ENCODE results near the gene AIG1. TPM values are rescaled to one million over a fixed set of nuclear protein-coding genes. Genes with fewer than 3 reads are reported as not detected.

AIG1 gene
- total RNA-seq, 2 experiments from 2014 or later: 16.1 to 20.0 TPM

DNA sequence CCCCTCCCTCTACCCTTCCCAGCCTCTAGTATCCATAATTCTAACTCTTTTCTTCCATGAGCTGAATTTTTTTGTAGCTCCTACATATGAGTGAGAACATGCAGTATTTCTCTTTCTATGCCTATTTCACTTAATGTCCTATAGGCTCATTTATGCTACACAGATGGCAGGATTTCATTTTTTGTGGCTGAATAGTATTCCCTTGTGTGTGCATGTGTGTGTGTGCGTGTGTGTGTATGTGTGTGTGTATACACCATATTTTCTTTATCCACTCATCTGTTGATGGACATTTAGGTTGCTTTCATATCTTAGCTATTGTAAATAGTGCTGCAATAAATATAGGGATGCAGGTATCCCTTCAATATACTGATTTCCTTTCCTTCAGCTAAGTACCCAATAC is 288.8 kb downstream of the AIG1 start:
- no peaks in the 10 kb centered on the region for H3K4me1 Mint-ChIP-seq (ENCODE audit: low read depth)
- H3K27ac Mint-ChIP-seq: no peak overlapping the region
- H3K36me3 Mint-ChIP-seq (ENCODE audit: low read depth): peaks cover 4% of the 10 kb centered on the region
- no peak overlapping the region for H3K4me3 Mint-ChIP-seq
- POLR2A ChIA-PET: no interaction called here
- peaks cover 6% of the 10 kb centered on the region for H3K27me3 Mint-ChIP-seq
- no peak for DNase-seq
- TF ChIP-seq CTCF (IDR thresholded peaks at IDR 0.05): no peak
- CTCF ChIA-PET: interaction anchor here (1.5 kb wide), 1 partner anchor 59 kb away, joined by 3 read pairs; no protein-coding TSS in a partner anchor
- intact Hi-C loops (cut with micrococcal nuclease): no loop called here
- ATAC-seq: no peak
- peaks cover 16% of the 10 kb centered on the region for H3K9me3 Mint-ChIP-seq

- H3K9me3 Mint-ChIP-seq: peaks cover 16% of the 10 kb centered on the region
- DNase-seq (no peak), ATAC-seq (no peak)
- H3K4me3 Mint-ChIP-seq: no peak overlapping the region
- H3K27me3 Mint-ChIP-seq: peaks cover 5% of the 10 kb centered on the region
- intact Hi-C loops (cut with micrococcal nuclease): no loop called here
- H3K4me1 Mint-ChIP-seq (ENCODE audit: low read depth): no peaks in the 10 kb centered on the region
- no peak for TF ChIP-seq CTCF (IDR thresholded peaks at IDR 0.05)
- H3K36me3 Mint-ChIP-seq (ENCODE audit: low read depth): peaks cover 4% of the 10 kb centered on the region
- POLR2A ChIA-PET: no interaction called here
- no peak overlapping the region for H3K27ac Mint-ChIP-seq
- CTCF ChIA-PET: no interaction called here
These were observed 295.6 kb downstream of the AIG1 start for GRCh38 chr6:143356101-143356880.

DNA sequence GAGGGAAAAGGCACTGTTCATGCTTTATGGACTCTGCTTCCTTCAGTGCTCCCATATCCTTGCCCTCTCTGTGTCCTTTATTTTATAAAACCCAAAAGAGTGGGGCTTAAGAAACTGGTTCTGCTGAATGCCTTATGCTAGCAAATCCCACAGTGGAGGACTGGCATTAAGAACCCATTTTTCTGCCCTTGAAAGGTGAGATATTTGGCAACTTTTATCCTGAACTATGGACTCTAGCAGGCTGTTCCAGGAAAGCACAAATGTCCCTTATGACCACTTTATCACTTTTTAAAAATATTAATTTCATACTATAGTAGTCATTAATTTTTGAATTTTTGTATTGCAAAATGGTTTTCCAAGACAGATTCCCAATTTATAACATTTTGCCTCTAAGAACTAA is 296.5 kb downstream of the AIG1 start:
- no peak for ATAC-seq
- Mint-ChIP-seq H3K27me3 (peaks cover 2% of the 10 kb centered on the region), H3K4me3 (no peak overlapping the region), H3K9me3 (peaks cover 8% of the 10 kb centered on the region), H3K27ac (no peak overlapping the region), H3K4me1 (ENCODE audit: low read depth) (no peaks in the 10 kb centered on the region), H3K36me3 (ENCODE audit: low read depth) (peaks cover 1% of the 10 kb centered on the region)
- intact Hi-C loops (cut with micrococcal nuclease): no loop called here
- TF ChIP-seq CTCF (IDR thresholded peaks at IDR 0.05): no peak
- POLR2A ChIA-PET: no interaction called here
- DNase-seq: no peak
- CTCF ChIA-PET: interaction anchor here (2.8 kb wide), 1 partner anchor 19 kb away, joined by 7 read pairs; no protein-coding TSS in a partner anchor

- DNase-seq: no peak
- POLR2A ChIA-PET: no interaction called here
- Mint-ChIP-seq H3K27me3 (peaks cover 2% of the 10 kb centered on the region), H3K4me1 (ENCODE audit: low read depth) (no peaks in the 10 kb centered on the region), H3K4me3 (no peak overlapping the region), H3K36me3 (ENCODE audit: low read depth) (no peaks in the 10 kb centered on the region), H3K27ac (no peak overlapping the region), H3K9me3 (peaks cover 5% of the 10 kb centered on the region)
- no peak for ATAC-seq
- intact Hi-C loops (cut with micrococcal nuclease): no loop called here
- no peak for TF ChIP-seq CTCF (IDR thresholded peaks at IDR 0.05)
- CTCF ChIA-PET: interaction anchor here (0.7 to 2.8 kb wide), 2 partner anchors 20 to 155 kb away, joined by 3 to 7 read pairs; no protein-coding TSS in a partner anchor
These were observed 297.0 kb downstream of the AIG1 start for GRCh38 chr6:143357561-143358255.

Data from activated CD8-positive, alpha-beta T cell treated with anti-CD3 and anti-CD28 coated beads for 36 hours (primary cell).